Measurements from ENCODE around the gene PLN.
A peak's percentile ranks its signal among the peaks of the same experiment; 100 is the strongest.

Gene PLN

DNA sequence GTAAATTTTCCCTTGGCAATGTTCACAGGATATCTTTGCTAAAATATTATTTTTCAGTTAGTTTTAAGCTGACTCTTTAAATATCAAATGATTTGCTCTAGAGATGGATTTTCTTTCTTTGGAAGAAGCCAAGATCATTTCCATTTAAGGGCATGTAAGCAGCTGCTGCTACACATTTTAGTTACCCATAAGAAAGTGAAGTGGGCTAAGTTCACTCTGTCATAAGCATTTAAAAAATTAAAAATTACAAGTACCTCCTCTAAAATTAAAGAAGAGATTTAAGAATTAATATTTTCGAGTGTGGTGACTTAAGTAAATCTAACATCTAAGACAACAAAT lies 1.2 kb upstream of the PLN start:
- TF ChIP-seq, protein P1, sequence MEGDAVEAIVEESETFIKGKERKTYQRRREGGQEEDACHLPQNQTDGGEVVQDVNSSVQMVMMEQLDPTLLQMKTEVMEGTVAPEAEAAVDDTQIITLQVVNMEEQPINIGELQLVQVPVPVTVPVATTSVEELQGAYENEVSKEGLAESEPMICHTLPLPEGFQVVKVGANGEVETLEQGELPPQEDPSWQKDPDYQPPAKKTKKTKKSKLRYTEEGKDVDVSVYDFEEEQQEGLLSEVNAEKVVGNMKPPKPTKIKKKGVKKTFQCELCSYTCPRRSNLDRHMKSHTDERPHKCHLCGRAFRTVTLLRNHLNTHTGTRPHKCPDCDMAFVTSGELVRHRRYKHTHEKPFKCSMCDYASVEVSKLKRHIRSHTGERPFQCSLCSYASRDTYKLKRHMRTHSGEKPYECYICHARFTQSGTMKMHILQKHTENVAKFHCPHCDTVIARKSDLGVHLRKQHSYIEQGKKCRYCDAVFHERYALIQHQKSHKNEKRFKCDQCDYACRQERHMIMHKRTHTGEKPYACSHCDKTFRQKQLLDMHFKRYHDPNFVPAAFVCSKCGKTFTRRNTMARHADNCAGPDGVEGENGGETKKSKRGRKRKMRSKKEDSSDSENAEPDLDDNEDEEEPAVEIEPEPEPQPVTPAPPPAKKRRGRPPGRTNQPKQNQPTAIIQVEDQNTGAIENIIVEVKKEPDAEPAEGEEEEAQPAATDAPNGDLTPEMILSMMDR (IDR thresholded peaks at IDR 0.05; ENCODE audit: low read depth, low read length), result no peak
- Histone ChIP-seq H3K9me3 (ENCODE audit: severe bottlenecking) (no peaks in the 10 kb centered on the region), H3K4me3 (ENCODE audit: low read depth, low read length) (no peak overlapping the region), H3K36me3 (no peaks in the 10 kb centered on the region), H3K27me3 (ENCODE audit: insufficient read depth, low read depth, severe bottlenecking) (no peaks in the 10 kb centered on the region), H3K27ac (no peak overlapping the region)
- DNase-seq, result no peak

DNA sequence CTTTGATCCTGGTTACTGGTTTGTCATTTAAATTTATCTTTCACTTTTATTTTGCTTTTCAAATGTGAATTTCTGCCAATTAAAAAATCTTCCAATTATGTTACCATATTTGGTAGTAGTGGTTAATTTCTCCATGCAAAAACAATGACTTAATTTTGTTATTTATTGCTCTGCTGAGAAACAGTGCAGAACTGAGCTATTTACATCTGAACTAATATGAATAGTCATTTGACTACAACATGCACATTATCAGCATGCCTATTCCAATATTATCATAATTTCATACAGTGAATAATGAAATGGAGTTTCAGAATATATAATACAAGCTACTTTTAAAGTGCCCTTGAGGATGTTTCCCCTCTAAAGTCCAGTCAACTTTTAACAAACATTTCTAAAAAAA lies 517 bp downstream of the PLN start:
- no peak overlapping the region for H3K27ac ChIP-seq
- H3K9me3 ChIP-seq (ENCODE audit: severe bottlenecking), result no peaks in the 10 kb centered on the region
- no peaks in the 10 kb centered on the region for H3K36me3 ChIP-seq
- TF ChIP-seq, protein P1 (IDR thresholded peaks at IDR 0.05; ENCODE audit: low read depth, low read length), result no peak
- no peak for DNase-seq
- H3K27me3 ChIP-seq (ENCODE audit: insufficient read depth, low read depth, severe bottlenecking), result no peaks in the 10 kb centered on the region
- H3K4me3 ChIP-seq (ENCODE audit: low read depth, low read length), result no peak overlapping the region

DNA sequence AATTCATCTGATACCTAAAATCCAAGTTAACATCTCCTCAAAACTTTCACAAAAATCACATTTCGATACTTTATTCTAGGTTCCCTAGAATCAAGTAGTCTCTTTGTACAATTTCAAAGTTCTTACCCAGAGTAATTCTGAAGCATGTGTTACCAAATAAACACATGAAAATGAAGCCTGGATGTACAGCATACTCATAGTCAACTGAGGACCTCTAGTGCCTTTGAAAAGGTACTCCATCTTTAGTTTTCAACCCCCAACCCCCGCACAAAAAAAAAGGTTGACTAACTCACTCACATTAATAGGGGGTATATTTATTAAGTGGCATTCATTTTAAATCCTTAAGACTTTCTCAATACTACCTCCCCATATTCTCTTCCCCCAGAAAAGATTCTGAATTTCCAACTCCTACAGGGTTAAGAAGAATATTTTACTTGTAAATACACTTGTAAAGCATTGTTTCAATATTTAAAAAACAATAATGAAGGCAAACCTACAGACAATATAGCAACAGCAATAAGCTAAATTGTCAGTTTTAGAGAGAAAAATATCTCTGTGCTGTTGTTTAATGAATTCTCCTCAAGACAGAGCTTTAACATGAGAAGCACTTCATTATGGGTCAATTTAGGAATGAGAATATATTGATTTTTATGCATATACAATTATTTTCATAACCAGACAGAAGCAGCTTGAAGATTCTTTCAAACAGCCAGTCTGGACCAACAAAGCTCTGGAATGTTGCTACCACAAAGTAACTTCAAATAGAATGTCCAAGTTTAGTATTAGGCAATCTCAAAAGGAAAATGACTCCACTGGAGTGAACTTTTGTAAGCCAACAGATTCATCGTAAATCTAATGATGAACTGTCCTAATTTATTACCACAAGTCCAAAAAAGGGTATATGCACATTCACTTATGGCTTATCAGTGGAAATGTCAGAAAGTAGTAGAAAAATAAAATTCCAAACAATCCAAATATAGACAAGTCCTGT lies 3.3 kb downstream of the PLN start:
- H3K27me3 ChIP-seq (ENCODE audit: insufficient read depth, low read depth, severe bottlenecking), result no peaks in the 10 kb centered on the region
- no peaks in the 10 kb centered on the region for H3K36me3 ChIP-seq
- no peaks in the 10 kb centered on the region for H3K9me3 ChIP-seq (ENCODE audit: severe bottlenecking)
- DNase-seq, result no peak
- TF ChIP-seq, protein P1 (IDR thresholded peaks at IDR 0.05; ENCODE audit: low read depth, low read length), result peak; percentile 46
- no peak overlapping the region for H3K27ac ChIP-seq
- H3K4me3 ChIP-seq (ENCODE audit: low read depth, low read length), result no peak overlapping the region

DNA sequence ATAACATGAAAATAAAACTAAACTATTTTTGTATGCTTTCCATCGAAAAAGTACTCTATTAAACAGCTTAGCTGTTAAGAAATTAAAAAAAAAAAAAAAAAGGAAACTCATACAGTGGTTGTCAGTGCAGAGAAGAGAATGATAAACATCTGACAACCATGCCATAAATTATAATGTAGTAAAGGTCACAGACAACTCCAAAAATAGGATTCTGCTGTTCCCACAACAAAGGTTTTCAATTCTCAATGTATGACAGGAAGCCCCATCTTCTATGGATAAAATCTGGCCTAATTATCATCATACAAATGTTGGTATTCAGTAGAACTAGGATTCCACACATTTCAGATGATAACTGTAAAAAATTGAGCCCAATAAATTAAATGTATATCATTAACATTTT lies 5.0 kb downstream of the PLN start:
- TF ChIP-seq, protein P1 (IDR thresholded peaks at IDR 0.05; ENCODE audit: low read depth, low read length), result no peak
- Histone ChIP-seq H3K27ac (no peak overlapping the region), H3K27me3 (ENCODE audit: insufficient read depth, low read depth, severe bottlenecking) (no peaks in the 10 kb centered on the region), H3K9me3 (ENCODE audit: severe bottlenecking) (no peaks in the 10 kb centered on the region), H3K4me3 (ENCODE audit: low read depth, low read length) (no peak overlapping the region), H3K36me3 (no peaks in the 10 kb centered on the region)
- no peak for DNase-seq

DNA sequence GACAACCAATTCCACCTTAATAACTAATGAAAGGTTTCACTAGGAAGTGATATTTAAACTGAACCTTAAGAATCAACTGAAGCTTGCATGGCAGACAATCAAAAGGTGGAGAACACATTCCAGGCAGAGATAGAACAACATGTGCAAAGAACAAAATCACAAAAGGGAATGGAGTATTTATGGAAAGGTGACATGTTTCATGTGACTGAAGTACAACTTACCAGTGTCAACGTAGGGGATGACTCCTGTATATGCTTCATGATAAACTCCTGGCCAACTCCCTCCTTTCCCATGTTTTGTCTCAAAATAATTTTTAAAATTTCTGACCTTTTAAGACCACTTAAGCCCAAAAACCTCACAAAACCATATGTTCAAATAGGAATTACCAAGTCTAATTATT lies 6.6 kb downstream of the PLN start:
- H3K9me3 ChIP-seq (ENCODE audit: severe bottlenecking), result no peaks in the 10 kb centered on the region
- H3K27ac ChIP-seq, result no peak overlapping the region
- no peaks in the 10 kb centered on the region for H3K36me3 ChIP-seq
- TF ChIP-seq, protein P1 (IDR thresholded peaks at IDR 0.05; ENCODE audit: low read depth, low read length), result no peak
- no peaks in the 10 kb centered on the region for H3K27me3 ChIP-seq (ENCODE audit: insufficient read depth, low read depth, severe bottlenecking)
- DNase-seq, result no peak
- H3K4me3 ChIP-seq (ENCODE audit: low read depth, low read length), result no peak overlapping the region
